Naive thymus-derived CD4-positive, alpha-beta T cell (primary cell): ENCODE measurements around the gene MICAL3. TPM values are rescaled to one million over a fixed set of nuclear protein-coding genes. Genes with fewer than 3 reads are reported as not detected.

Experiments used
- ATAC-seq: fragments of 150-1000 bp; cut with Tn5 transposase; 2 replicates; pipeline ENCODE4 v1.10.0; 2021; ENCODE audit warnings: mild to moderate bottlenecking, moderate library complexity
- CTCF ChIA-PET: fragments of 350-600 bp; sonication (Branson Sonifier 250); formaldehyde crosslinking; loops from one replicate; lab custom pipeline; 2021; ENCODE audit warnings: antibody characterized with exemption; lab: Charles Lee
- POLR2A ChIA-PET: fragments of 350-600 bp; sonication (Branson Sonifier 250); formaldehyde crosslinking; loops from one replicate; lab custom pipeline; 2021; ENCODE audit warnings: antibody characterized with exemption, inconsistent platforms; lab: Charles Lee
- DNase-seq, 9 donors: peaks; one replicate each; pipeline versions ENCODE4 v3.0.0 to v3.0.0-alpha.2; 2020 to 2022; ENCODE audit warnings: mixed read lengths in 1 of 9
- H3K27ac ChIP-seq: one replicate; pipeline ENCODE4 v1.7.0; 2013; ENCODE audit warnings: mild to moderate bottlenecking, low read depth, low read length, moderate library complexity
- H3K27me3 ChIP-seq, 2 donors: one replicate each; pipeline ENCODE4 v1.7.0; 2013; ENCODE audit warnings: low read length in 2 of 2, mild to moderate bottlenecking in 2 of 2, moderate library complexity in 2 of 2; ENCODE audit not compliant: control insufficient read depth in 2 of 2, insufficient read depth in 2 of 2
- H3K36me3 ChIP-seq, 3 experiments: 1 replicate in 2 of 3; 2 replicates in 1 of 3; pipeline ENCODE4 v1.7.0; 2013; ENCODE audit warnings: low read length in 3 of 3, mild to moderate bottlenecking in 3 of 3, moderate library complexity in 1 of 3; ENCODE audit not compliant: insufficient read depth in 3 of 3, control insufficient read depth in 2 of 3
- H3K4me1 ChIP-seq, 2 donors: one replicate each; pipeline ENCODE4 v1.7.0; 2013; ENCODE audit warnings: low read length in 2 of 2, mild to moderate bottlenecking in 2 of 2, moderate library complexity in 1 of 2; ENCODE audit not compliant: control insufficient read depth in 2 of 2, insufficient read depth in 2 of 2
- H3K4me3 ChIP-seq: 2 replicates; pipeline ENCODE4 v1.7.0; 2013; ENCODE audit warnings: mild to moderate bottlenecking, low read length
- H3K9me3 ChIP-seq, 3 experiments: 1 replicate in 2 of 3; 2 replicates in 1 of 3; pipeline ENCODE4 v1.7.0; 2013; ENCODE audit warnings: low read length in 3 of 3; ENCODE audit not compliant: control insufficient read depth in 2 of 3
- H3K27ac Mint-ChIP-seq, 9 donors: one replicate each; pipeline ENCODE4 v1.8.0; 2020 to 2022; ENCODE audit warnings: mixed read lengths in 9 of 9, mild to moderate bottlenecking in 8 of 9, moderate library complexity in 5 of 9, inconsistent platforms in 2 of 9
- H3K27me3 Mint-ChIP-seq, 5 donors: one replicate each; pipeline ENCODE4 v1.8.0; 2021 to 2022; ENCODE audit warnings: mixed read lengths in 5 of 5, mild to moderate bottlenecking in 1 of 5
- H3K36me3 Mint-ChIP-seq, 5 donors: one replicate each; pipeline ENCODE4 v1.8.0; 2020 to 2022; ENCODE audit warnings: mixed read lengths in 5 of 5, mild to moderate bottlenecking in 3 of 5, inconsistent platforms in 1 of 5
- H3K4me1 Mint-ChIP-seq, 7 donors: one replicate each; pipeline ENCODE4 v1.8.0; 2020 to 2022; ENCODE audit warnings: mixed read lengths in 7 of 7, mild to moderate bottlenecking in 3 of 7, inconsistent platforms in 1 of 7
- H3K4me3 Mint-ChIP-seq, 10 donors: one replicate each; pipeline ENCODE4 v1.8.0; 2020 to 2022; ENCODE audit warnings: mild to moderate bottlenecking in 10 of 10, mixed read lengths in 10 of 10, moderate library complexity in 6 of 10, inconsistent platforms in 2 of 10
- H3K9me3 Mint-ChIP-seq, 11 donors: one replicate each; pipeline ENCODE4 v1.8.0; 2020 to 2022; ENCODE audit warnings: mixed read lengths in 11 of 11, mild to moderate bottlenecking in 4 of 11, inconsistent platforms in 1 of 11, moderate library complexity in 1 of 11
- intact Hi-C, 2 donors: fragments of 100-400 bp; cut with micrococcal nuclease; formaldehyde crosslinking; loops; one replicate each; pipeline ENCODE4 v1.15.1; 2023
- polyA plus RNA-seq, 2 donors: library from polyadenylated mRNA; unstranded; fragments of 300-500 nt; fragmentation: Illumina TruSeq; gene quantifications; one replicate each; pipeline ENCODE4 v1.2.3, GENCODE V29; 2021
- total RNA-seq, 6 experiments: library from RNA in 5 of 6; stranded (reverse) in 5 of 6; gene quantifications; 1 replicate in 5 of 6; 2 replicates in 1 of 6; pipeline ENCODE4 v1.2.3 and lab custom pipeline; 2021 to 2026

The MICAL3 gene
- total and polyA plus RNA-seq, 7 experiments from 2014 or later = 0.28 to 43.9 (median 11.4) TPM

- intact Hi-C loops = no loop called here
- H3K27me3 Mint-ChIP-seq = peaks cover 13 to 20% (median 15%) of the 10 kb centered on the region in 5 donors
These were observed 35.6 kb upstream of the MICAL3 start for GRCh38 chr22:18059991-18060390.

GRCh38 chr22:18059473-18059872, 35.1 kb upstream of the MICAL3 start:
- H3K4me3 ChIP-seq = no peak overlapping the region
- no peaks in the 10 kb centered on the region for H3K36me3 ChIP-seq
- Mint-ChIP-seq H3K27ac (no peak overlapping the region), H3K9me3 (peaks cover 0 to 1% (median 0%) of the 10 kb centered on the region in 11 donors), H3K27me3 (peaks cover 8 to 15% (median 9%) of the 10 kb centered on the region in 5 donors), H3K36me3 (no peaks in the 10 kb centered on the region), H3K4me1 (peaks cover 0 to 7% (median 0%) of the 10 kb centered on the region in 7 donors), H3K4me3 (no peak overlapping the region)
- H3K27me3 ChIP-seq = no peaks in the 10 kb centered on the region
- DNase-seq (no peak), ATAC-seq (no peak)
- H3K27ac ChIP-seq = no peak overlapping the region
- CTCF ChIA-PET = no interaction called here
- intact Hi-C loops = no loop called here
- POLR2A ChIA-PET = no interaction called here
- no peaks in the 10 kb centered on the region for H3K9me3 ChIP-seq
- no peaks in the 10 kb centered on the region for H3K4me1 ChIP-seq

More at GRCh38 chr22:18059991-18060390, 35.6 kb upstream of the MICAL3 start:
- H3K9me3 Mint-ChIP-seq = peaks cover 0 to 1% (median 0%) of the 10 kb centered on the region in 11 donors
- no peak overlapping the region for H3K4me3 ChIP-seq
- H3K36me3 ChIP-seq = no peaks in the 10 kb centered on the region
- ATAC-seq (no peak), DNase-seq (no peak)
- no peaks in the 10 kb centered on the region for H3K4me1 ChIP-seq
- POLR2A ChIA-PET = no interaction called here
- no peak overlapping the region for H3K4me3 Mint-ChIP-seq
- no peak overlapping the region for H3K27ac ChIP-seq
- CTCF ChIA-PET = no interaction called here
- no peak overlapping the region for H3K27ac Mint-ChIP-seq
- no peaks in the 10 kb centered on the region for H3K36me3 Mint-ChIP-seq
- H3K27me3 ChIP-seq = no peaks in the 10 kb centered on the region
- no peaks in the 10 kb centered on the region for H3K9me3 ChIP-seq
- peaks cover 0 to 7% (median 0%) of the 10 kb centered on the region in 7 donors for H3K4me1 Mint-ChIP-seq

- Histone ChIP-seq H3K4me3 (no peak overlapping the region), H3K4me1 (no peaks in the 10 kb centered on the region), H3K27ac (no peak overlapping the region), H3K27me3 (no peaks in the 10 kb centered on the region), H3K36me3 (no peaks in the 10 kb centered on the region), H3K9me3 (no peaks in the 10 kb centered on the region)
- ATAC-seq = no peak
- ChIA-PET POLR2A (no interaction called here), CTCF (no interaction called here)
- H3K4me3 Mint-ChIP-seq = no peak overlapping the region
- H3K27me3 Mint-ChIP-seq = peaks cover 5 to 15% (median 5%) of the 10 kb centered on the region in 5 donors
- DNase-seq = no peak
- H3K27ac Mint-ChIP-seq = no peak overlapping the region
- H3K4me1 Mint-ChIP-seq = peaks cover 0 to 7% (median 0%) of the 10 kb centered on the region in 7 donors
- intact Hi-C loops = no loop called here
- peaks cover 0 to 3% (median 0%) of the 10 kb centered on the region in 11 donors for H3K9me3 Mint-ChIP-seq
- H3K36me3 Mint-ChIP-seq = no peaks in the 10 kb centered on the region
These were observed 34.7 kb upstream of the MICAL3 start for GRCh38 chr22:18059094-18059417.

- ATAC-seq (no peak), DNase-seq (no peak)
- no peaks in the 10 kb centered on the region for H3K9me3 ChIP-seq
- H3K4me3 ChIP-seq = no peak overlapping the region
- no peaks in the 10 kb centered on the region for H3K36me3 ChIP-seq
- no peaks in the 10 kb centered on the region for H3K27me3 ChIP-seq
- Mint-ChIP-seq H3K27ac (no peak overlapping the region), H3K9me3 (peaks cover 0 to 3% (median 0%) of the 10 kb centered on the region in 11 donors), H3K4me3 (no peak overlapping the region), H3K36me3 (no peaks in the 10 kb centered on the region), H3K27me3 (peaks cover under 1 to 15% (median 4%) of the 10 kb centered on the region in 5 donors), H3K4me1 (peaks cover 0 to 7% (median 0%) of the 10 kb centered on the region in 7 donors)
- no peaks in the 10 kb centered on the region for H3K4me1 ChIP-seq
- ChIA-PET POLR2A (interaction anchor here (1.1 kb wide), 1 partner anchor 18 kb away, joined by 3 read pairs; no protein-coding TSS in a partner anchor), CTCF (no interaction called here)
- H3K27ac ChIP-seq = no peak overlapping the region
- intact Hi-C loops = no loop called here
These were observed 34.2 kb upstream of the MICAL3 start for GRCh38 chr22:18058371-18059093.

DNA sequence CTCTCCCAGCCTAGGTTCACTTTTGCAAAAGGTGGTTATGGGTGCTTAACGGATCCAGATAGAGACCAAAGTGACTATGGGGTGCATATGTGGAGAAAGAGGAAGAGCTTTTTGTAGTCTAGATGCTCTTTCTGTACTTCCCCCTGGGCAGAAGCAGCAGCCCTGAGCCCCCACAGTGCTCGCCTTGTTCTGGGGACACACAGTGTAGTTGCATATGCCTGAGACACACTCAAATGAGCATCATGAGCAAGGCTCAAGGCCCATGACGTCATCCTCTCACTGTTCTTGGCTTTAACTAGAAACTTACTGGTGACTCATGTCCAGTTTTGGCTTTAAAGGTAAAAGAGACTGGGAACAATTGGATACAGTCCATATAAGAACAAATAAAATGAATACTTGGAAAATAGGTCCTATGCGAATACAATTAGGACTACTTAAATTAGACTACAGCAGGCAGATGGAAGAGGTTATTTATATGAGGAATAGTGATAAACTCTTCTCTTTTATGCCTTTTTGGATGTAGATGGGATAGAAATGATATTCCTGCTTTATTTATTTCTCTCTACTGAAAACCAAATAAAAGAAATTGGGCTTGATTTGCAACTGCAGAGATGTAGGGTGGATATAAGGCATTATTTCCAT, 33.3 kb upstream of the MICAL3 start:
- H3K27ac Mint-ChIP-seq = no peak overlapping the region
- POLR2A ChIA-PET = interaction anchor here (1.1 kb wide), 1 partner anchor 19 kb away, joined by 3 read pairs; no protein-coding TSS in a partner anchor
- CTCF ChIA-PET = interaction anchor here (0.7 kb wide), 1 partner anchor 1453 kb away, joined by 3 read pairs; no protein-coding TSS in a partner anchor

GRCh38 chr22:18056807-18057474, 32.6 kb upstream of the MICAL3 start:
- DNase-seq (no peak), ATAC-seq (peak; percentile 45)
- intact Hi-C loops = no loop called here
- H3K4me1 ChIP-seq = no peaks in the 10 kb centered on the region
- no peak overlapping the region for H3K27ac ChIP-seq
- Mint-ChIP-seq H3K9me3 (peaks cover 0 to 3% (median 0%) of the 10 kb centered on the region in 11 donors), H3K4me1 (peaks cover 0 to 7% (median 0%) of the 10 kb centered on the region in 7 donors), H3K27me3 (peaks cover 0 to 13% (median 4%) of the 10 kb centered on the region in 5 donors), H3K4me3 (no peak overlapping the region), H3K36me3 (no peaks in the 10 kb centered on the region), H3K27ac (no peak overlapping the region)
- no peaks in the 10 kb centered on the region for H3K36me3 ChIP-seq
- POLR2A ChIA-PET = no interaction called here
- CTCF ChIA-PET = interaction anchor here (0.7 kb wide), 1 partner anchor 1453 kb away, joined by 3 read pairs; no protein-coding TSS in a partner anchor
- H3K4me3 ChIP-seq = no peak overlapping the region
- no peaks in the 10 kb centered on the region for H3K27me3 ChIP-seq
- no peaks in the 10 kb centered on the region for H3K9me3 ChIP-seq

More for the DNA sequence above, 33.3 kb upstream of the MICAL3 start:
- no peaks in the 10 kb centered on the region for H3K4me1 ChIP-seq
- peaks cover 0 to 15% (median 4%) of the 10 kb centered on the region in 5 donors for H3K27me3 Mint-ChIP-seq
- no peak overlapping the region for H3K27ac ChIP-seq
- no peak overlapping the region for H3K4me3 Mint-ChIP-seq
- intact Hi-C loops = no loop called here
- no peak for DNase-seq
- H3K36me3 Mint-ChIP-seq = no peaks in the 10 kb centered on the region
- H3K9me3 ChIP-seq = no peaks in the 10 kb centered on the region
- H3K4me1 Mint-ChIP-seq = peaks cover 0 to 7% (median 0%) of the 10 kb centered on the region in 7 donors
- no peak overlapping the region for H3K4me3 ChIP-seq
- peak; percentile 63 for ATAC-seq
- peaks cover 0 to 3% (median 0%) of the 10 kb centered on the region in 11 donors for H3K9me3 Mint-ChIP-seq
- H3K36me3 ChIP-seq = no peaks in the 10 kb centered on the region
- no peaks in the 10 kb centered on the region for H3K27me3 ChIP-seq
